ENCODE measurements around the gene GPS1.
A peak's percentile ranks its signal among the peaks of the same experiment; 100 is the strongest.

GRCh38 chr17:82021107-82021899 lies 30.4 kb upstream of the GPS1 start:
- no peak for TF ChIP-seq EZH2 (IDR thresholded peaks at IDR 0.05; ENCODE audit: insufficient read depth, low read length)
- TF ChIP-seq CTCF (IDR thresholded peaks at IDR 0.05; ENCODE audit: insufficient read depth, low read depth, low read length), result peak; percentile 51
